Measurements from ENCODE around the gene RPL23. TPM values are rescaled to one million over a fixed set of nuclear protein-coding genes. Genes with fewer than 3 reads are reported as not detected.
A peak's percentile ranks its signal among the peaks of the same experiment; 100 is the strongest.

Gene RPL23
- total and polyA plus RNA-seq, 9 of the 15 experiments (the other 6 are each of a cell fraction or from before 2014, with no cell fraction given) = 1,745 to 3,667 (median 3,096) TPM

GRCh38 chr17:38900978-38901656 lies 47.6 kb upstream of the RPL23 start (continued):
- TF ChIP-seq, protein P1, sequence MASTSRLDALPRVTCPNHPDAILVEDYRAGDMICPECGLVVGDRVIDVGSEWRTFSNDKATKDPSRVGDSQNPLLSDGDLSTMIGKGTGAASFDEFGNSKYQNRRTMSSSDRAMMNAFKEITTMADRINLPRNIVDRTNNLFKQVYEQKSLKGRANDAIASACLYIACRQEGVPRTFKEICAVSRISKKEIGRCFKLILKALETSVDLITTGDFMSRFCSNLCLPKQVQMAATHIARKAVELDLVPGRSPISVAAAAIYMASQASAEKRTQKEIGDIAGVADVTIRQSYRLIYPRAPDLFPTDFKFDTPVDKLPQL (IDR thresholded peaks at IDR 0.05; ENCODE audit: extremely low read depth, insufficient read length) = no peak
- TF ChIP-seq TBL1XR1 (IDR thresholded peaks at IDR 0.05; ENCODE audit: low read length in 2 of 2) = no peak; a peak in 1 of 4 replicates
- TF ChIP-seq KAT8 (IDR thresholded peaks at IDR 0.05; ENCODE audit: low read depth) = no peak
- TF ChIP-seq SAFB2 (IDR thresholded peaks at IDR 0.05; ENCODE audit: borderline replicate concordance, low read depth, low read length, severe bottlenecking) = no peak
- TF ChIP-seq SREBF2 (CRISPR knock-in tag; IDR thresholded peaks at IDR 0.05) = no peak
- no peak for TF ChIP-seq NR4A1 (CRISPR knock-in tag; IDR thresholded peaks at IDR 0.05)
- no peak for TF ChIP-seq NR4A1 (tag; IDR thresholded peaks at IDR 0.05)
- TF ChIP-seq PHF21A (IDR thresholded peaks at IDR 0.05; ENCODE audit: borderline replicate concordance, low read depth) = no peak
- TF ChIP-seq ZNF766 (CRISPR knock-in tag; conservative IDR thresholded peaks at IDR 0.05) = peak; percentile 53; the same call in 1 of the 2 replicates
- TF ChIP-seq, protein P2, sequence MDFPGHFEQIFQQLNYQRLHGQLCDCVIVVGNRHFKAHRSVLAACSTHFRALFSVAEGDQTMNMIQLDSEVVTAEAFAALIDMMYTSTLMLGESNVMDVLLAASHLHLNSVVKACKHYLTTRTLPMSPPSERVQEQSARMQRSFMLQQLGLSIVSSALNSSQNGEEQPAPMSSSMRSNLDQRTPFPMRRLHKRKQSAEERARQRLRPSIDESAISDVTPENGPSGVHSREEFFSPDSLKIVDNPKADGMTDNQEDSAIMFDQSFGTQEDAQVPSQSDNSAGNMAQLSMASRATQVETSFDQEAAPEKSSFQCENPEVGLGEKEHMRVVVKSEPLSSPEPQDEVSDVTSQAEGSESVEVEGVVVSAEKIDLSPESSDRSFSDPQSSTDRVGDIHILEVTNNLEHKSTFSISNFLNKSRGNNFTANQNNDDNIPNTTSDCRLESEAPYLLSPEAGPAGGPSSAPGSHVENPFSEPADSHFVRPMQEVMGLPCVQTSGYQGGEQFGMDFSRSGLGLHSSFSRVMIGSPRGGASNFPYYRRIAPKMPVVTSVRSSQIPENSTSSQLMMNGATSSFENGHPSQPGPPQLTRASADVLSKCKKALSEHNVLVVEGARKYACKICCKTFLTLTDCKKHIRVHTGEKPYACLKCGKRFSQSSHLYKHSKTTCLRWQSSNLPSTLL (IDR thresholded peaks at IDR 0.05) = no peak
- no peak for TF ChIP-seq POLR2G (IDR thresholded peaks at IDR 0.05; ENCODE audit: low read depth, low read length)
- TF ChIP-seq, protein P3, sequence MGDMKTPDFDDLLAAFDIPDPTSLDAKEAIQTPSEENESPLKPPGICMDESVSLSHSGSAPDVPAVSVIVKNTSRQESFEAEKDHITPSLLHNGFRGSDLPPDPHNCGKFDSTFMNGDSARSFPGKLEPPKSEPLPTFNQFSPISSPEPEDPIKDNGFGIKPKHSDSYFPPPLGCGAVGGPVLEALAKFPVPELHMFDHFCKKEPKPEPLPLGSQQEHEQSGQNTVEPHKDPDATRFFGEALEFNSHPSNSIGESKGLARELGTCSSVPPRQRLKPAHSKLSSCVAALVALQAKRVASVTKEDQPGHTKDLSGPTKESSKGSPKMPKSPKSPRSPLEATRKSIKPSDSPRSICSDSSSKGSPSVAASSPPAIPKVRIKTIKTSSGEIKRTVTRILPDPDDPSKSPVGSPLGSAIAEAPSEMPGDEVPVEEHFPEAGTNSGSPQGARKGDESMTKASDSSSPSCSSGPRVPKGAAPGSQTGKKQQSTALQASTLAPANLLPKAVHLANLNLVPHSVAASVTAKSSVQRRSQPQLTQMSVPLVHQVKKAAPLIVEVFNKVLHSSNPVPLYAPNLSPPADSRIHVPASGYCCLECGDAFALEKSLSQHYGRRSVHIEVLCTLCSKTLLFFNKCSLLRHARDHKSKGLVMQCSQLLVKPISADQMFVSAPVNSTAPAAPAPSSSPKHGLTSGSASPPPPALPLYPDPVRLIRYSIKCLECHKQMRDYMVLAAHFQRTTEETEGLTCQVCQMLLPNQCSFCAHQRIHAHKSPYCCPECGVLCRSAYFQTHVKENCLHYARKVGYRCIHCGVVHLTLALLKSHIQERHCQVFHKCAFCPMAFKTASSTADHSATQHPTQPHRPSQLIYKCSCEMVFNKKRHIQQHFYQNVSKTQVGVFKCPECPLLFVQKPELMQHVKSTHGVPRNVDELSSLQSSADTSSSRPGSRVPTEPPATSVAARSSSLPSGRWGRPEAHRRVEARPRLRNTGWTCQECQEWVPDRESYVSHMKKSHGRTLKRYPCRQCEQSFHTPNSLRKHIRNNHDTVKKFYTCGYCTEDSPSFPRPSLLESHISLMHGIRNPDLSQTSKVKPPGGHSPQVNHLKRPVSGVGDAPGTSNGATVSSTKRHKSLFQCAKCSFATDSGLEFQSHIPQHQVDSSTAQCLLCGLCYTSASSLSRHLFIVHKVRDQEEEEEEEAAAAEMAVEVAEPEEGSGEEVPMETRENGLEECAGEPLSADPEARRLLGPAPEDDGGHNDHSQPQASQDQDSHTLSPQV (IDR thresholded peaks at IDR 0.05) = peak; percentile 26; the same call in 1 of the 2 replicates
- no peak for TF ChIP-seq ZNF311 (CRISPR knock-in tag; IDR thresholded peaks at IDR 0.05)
- TF ChIP-seq SP2 (IDR thresholded peaks at IDR 0.05; ENCODE audit: extremely low read depth, low read depth, low read length, poor library complexity, severe bottlenecking) = no peak
- TF ChIP-seq, protein P4, sequence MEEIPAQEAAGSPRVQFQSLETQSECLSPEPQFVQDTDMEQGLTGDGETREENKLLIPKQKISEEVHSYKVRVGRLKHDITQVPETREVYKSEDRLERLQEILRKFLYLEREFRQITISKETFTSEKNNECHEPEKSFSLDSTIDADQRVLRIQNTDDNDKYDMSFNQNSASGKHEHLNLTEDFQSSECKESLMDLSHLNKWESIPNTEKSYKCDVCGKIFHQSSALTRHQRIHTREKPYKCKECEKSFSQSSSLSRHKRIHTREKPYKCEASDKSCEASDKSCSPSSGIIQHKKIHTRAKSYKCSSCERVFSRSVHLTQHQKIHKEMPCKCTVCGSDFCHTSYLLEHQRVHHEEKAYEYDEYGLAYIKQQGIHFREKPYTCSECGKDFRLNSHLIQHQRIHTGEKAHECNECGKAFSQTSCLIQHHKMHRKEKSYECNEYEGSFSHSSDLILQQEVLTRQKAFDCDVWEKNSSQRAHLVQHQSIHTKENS (CRISPR knock-in tag; IDR thresholded peaks at IDR 0.05) = no peak
- no peak for TF ChIP-seq ETS2 (tag; IDR thresholded peaks at IDR 0.05; ENCODE audit: borderline replicate concordance, poor library complexity, severe bottlenecking)
- no peak for TF ChIP-seq FOXJ2 (tag; IDR thresholded peaks at IDR 0.05)
- no peak for TF ChIP-seq NR2C1 (IDR thresholded peaks at IDR 0.05)
- TF ChIP-seq NR2C1 (tag; IDR thresholded peaks at IDR 0.05) = no peak
